GM10248 (cell line): ENCODE results near the gene CFP.

ENCODE experiments used
- CTCF ChIA-PET: fragments of 300-600 bp; sonication (Branson Sonifier 250); formaldehyde crosslinking; extraction: SDS; loops from one replicate; lab custom pipeline; 2021; ENCODE audit warnings: antibody characterized with exemption; lab: Yijun Ruan, JAX
- POLR2A ChIA-PET: fragments of 350-650 bp; sonication (Branson Sonifier 250); formaldehyde crosslinking; extraction: SDS; loops from one replicate; lab custom pipeline; 2020; ENCODE audit warnings: antibody characterized with exemption; lab: Yijun Ruan, JAX
- DNase-seq: peaks from one replicate; pipeline ENCODE4 v3.0.0; 2012; ENCODE audit errors: extremely low spot score
- TF ChIP-seq, protein P1 (sequence below): IDR thresholded peaks from 2 replicates; pipeline ENCODE4 v1.5.1; 2012; ENCODE audit warnings: mild to moderate bottlenecking, low read depth; ENCODE audit errors: extremely low read depth, missing control alignments, control extremely low read depth

Gene CFP

DNA sequence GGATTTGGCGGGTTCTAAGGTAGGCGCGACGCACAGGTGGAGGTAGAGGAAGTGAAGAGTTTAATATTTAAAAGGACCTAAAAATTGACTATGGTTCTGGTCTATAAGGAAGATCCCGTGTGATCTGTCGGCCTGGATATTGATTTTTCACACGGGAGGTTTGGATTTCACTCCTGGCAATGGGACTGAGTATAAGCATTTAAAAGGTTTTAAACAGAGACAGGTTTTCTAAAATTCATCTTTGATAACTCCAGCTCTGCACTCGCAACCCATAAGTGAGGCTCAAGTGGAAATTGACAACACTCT is 29.6 kb upstream of the CFP start:
- no peak for DNase-seq
- TF ChIP-seq, protein P1, sequence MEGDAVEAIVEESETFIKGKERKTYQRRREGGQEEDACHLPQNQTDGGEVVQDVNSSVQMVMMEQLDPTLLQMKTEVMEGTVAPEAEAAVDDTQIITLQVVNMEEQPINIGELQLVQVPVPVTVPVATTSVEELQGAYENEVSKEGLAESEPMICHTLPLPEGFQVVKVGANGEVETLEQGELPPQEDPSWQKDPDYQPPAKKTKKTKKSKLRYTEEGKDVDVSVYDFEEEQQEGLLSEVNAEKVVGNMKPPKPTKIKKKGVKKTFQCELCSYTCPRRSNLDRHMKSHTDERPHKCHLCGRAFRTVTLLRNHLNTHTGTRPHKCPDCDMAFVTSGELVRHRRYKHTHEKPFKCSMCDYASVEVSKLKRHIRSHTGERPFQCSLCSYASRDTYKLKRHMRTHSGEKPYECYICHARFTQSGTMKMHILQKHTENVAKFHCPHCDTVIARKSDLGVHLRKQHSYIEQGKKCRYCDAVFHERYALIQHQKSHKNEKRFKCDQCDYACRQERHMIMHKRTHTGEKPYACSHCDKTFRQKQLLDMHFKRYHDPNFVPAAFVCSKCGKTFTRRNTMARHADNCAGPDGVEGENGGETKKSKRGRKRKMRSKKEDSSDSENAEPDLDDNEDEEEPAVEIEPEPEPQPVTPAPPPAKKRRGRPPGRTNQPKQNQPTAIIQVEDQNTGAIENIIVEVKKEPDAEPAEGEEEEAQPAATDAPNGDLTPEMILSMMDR, result no peak
- POLR2A ChIA-PET, result no interaction called here
- CTCF ChIA-PET, result no interaction called here

DNA sequence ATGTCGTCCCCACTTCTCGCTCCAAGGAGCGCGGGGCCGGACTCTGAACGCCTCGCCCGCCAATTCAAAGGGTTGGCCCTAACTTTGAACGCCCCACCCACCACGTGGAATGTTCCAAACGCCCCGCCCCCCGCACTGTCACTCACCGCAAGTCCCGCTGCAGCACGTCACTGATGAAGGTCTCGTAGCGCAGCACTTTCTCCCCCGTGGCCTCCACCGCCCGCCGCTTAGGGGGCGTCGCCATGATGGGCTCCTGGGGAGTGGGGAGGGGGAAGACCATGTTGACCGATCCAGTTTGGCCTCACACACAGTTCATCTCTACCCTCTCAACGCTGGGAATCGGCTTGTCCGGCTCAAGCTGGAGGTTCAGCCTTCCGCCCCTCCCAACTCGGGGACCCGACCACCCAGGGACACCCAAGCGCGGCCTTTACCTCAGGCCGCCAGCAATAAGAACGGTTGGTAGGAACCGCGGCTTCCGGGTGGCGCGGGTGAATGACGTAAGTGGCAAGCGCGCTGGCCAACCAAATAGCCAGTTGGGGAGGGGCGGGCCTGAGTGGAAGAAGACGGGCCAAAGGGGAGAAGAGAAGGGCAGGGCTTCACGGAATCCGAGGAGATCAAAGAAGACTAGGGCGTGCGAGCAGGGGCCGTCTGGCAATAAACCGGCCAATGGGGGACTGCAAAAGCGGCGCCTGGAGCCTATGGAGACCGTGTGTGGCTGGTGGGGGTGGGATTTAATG is 29.1 kb upstream of the CFP start, which contains the start of gene UXT:
Gene UXT (minus strand): TSS at position 497 of the 737 bp plus-strand sequence. CDS start 253 bp downstream, at position 244.
- CTCF ChIA-PET, result no interaction called here
- POLR2A ChIA-PET, result no interaction called here
- DNase-seq, result peak; percentile 85
- TF ChIP-seq, protein P1, result no peak

DNA sequence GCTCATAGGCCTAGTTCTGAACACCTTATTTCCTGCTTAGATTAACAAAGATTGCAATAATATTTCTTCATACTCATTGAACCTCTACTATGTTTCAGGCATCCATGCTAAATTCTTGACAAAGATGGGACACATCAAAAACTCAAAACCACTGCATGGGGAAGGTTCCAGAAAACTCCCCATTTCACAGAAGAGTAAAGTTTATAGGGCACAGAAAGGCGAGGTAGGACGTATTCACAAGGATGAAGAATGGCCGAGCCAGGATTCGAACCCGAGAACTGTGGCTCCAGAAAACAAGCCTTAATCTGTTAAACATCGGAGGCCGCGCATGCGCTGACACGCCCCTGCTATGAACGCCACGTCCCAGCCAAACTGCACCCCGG is 28.6 kb upstream of the CFP start:
- TF ChIP-seq, protein P1, result no peak
- ChIA-PET POLR2A (no interaction called here), CTCF (no interaction called here)
- no peak for DNase-seq

DNA sequence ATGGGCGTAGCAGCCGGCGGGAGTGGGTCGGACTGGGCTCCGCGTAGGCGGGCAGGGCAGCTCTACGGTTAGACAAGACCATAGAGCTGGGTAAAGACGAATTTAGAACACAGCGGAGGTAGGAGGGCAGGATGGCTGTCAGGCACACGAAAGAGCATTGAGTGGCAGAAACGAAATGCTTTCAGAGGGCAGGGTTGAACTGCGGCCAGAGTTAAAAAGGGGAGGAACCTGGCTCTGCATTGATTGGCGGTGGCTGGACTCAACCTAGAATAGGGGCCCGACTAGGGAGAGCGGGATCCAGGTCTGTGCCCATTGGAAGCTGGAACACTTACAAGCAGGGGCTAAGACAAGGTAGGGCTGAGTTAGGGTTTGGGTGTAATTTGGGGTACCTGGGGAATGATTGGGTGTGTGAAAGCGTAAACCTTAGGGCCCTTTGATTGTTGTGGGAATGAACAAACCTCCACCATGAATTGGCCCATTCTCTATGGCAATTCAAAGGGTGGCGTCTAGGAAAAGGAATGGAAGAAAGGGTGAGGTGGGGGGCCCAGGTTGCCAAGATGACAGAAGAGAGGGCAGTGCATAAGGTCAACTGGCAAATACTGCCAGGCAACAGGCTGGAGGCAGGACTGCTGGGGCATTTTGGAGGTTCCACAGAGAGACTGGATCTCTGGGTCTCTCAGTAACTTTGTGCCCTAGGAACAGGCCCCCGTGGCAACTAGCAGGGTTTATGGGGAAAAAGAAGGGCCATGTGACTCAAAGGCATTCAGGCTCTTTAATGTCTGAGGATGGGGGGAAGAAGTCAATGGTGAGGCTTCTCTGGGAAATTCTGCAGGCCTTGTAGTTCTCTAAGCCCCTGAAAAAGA is 21.5 kb upstream of the CFP start:
- no peak for DNase-seq
- TF ChIP-seq, protein P1, result no peak
- ChIA-PET CTCF (no interaction called here), POLR2A (interaction anchor here (0.5 to 1.1 kb wide), 5 partner anchors 21 to 506 kb away, joined by 3 to 6 read pairs (median 4); partner anchors contain the start of genes NDUFB11 and RBM10)

DNA sequence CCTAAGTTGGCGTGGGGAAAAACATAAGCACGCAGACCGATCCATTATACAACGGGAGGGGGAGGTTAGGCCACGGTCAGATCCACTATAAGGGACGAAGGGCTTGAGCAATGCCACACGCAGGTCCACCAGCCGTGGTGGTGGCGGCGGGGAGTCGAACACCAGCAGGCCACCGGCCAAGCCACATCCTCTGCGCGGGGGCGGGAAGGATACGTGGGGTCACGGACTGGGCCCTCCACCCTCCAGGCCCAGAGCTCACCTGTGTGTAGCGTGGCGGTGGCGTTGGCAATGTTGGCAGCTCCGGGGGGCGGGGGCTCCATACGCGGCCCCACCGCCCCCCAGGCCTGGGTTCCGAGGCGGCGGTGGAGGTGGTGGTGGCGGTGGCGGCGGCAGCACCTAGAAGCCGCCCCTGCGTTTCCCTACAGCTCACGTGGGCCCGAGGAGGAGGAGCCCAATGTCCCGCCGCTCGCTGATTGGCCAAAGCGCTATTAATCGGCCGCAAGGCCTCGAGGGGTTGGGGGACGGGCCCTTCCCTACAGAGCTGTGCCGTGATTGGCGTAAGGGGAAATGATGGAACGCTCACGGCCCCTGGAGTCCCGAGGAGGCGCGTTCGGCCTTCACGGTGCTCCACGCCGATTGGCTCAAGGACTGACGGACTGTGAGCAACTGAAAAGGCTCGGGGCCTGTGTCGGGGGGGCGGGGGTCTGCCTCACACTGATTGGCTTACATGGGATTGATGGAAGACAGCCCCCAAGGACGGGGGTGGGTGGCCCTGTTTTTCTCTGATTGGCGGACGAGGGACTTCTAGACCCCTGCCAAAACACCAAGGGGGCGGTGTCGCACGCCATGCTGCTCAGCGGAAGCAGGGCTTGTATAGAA is 20.7 kb upstream of the CFP start, which contains the start of gene ELK1:
Gene ELK1 (minus strand): TSS at position 400 of the 879 bp plus-strand sequence. CDS start 9,122 bp downstream, outside the sequence.
- TF ChIP-seq, protein P1, result no peak
- POLR2A ChIA-PET, result interaction anchor here (0.5 to 1.1 kb wide), 5 partner anchors 20 to 505 kb away, joined by 3 to 6 read pairs (median 4); partner anchors contain the start of genes NDUFB11 and RBM10
- DNase-seq, result peak; percentile 87
- CTCF ChIA-PET, result no interaction called here

DNA sequence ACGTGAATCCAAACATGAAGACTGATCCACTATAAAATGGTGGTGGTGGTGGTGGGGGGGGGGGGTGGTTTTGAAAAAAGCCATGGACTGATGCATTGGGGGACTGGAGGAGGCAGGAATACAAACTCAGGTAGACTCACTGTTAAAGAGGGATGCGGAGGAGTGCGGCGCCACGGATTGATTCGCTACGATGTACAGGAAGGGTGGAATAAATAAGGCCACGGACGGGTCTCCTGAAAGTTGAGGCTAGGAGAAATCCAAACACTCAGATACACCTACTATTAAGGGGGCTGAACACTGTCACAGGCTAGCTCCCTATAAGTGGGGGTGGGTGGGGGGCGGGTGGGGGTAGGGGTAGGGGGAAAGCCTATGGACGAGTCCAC is 20.0 kb upstream of the CFP start:
- CTCF ChIA-PET, result no interaction called here
- POLR2A ChIA-PET, result interaction anchor here (0.6 to 1.1 kb wide), 2 partner anchors 21 to 93 kb away, joined by 5 to 6 read pairs; no protein-coding TSS in a partner anchor
- TF ChIP-seq, protein P1, result no peak
- no peak for DNase-seq
